ENCODE measurements around the gene UAP1L1. TPM values are rescaled to one million over a fixed set of nuclear protein-coding genes. Genes with fewer than 3 reads are reported as not detected.
A peak's percentile ranks its signal among the peaks of the same experiment; 100 is the strongest.

Gene UAP1L1
- total RNA-seq, 1 donor from 2014 or later, result 15.4 TPM

DNA sequence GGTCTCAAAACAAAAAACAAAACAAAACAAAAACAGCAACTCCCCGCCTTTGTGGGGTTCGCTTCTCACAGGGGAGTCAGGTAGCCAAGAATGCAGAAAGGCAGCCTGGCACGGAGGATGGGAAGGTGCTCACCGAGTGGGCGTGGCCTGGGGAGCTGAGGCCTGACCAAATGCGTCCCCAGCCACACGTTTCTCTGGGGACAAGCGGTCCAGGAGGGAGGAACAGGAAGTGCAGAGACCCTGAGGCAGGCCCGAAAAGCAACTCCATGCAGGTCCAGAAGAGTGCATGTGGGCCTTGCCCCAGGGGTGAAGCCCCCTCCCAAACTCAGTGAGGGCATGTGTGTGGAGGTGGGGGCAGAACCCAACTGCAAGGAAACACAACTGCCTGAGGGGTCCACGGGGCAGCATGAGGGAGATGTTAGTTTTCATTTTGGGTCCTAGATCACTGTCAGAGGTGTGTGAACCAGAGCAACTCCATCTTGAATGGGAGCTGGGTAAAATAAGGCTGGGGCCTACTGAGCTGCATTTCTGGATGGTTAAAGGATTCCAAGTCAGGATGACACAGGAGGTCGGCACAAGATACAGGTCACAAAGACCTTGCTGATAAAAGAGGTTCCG is 2.6 kb upstream of the UAP1L1 start:
- DNase-seq (ENCODE audit: low read depth, low spot score), result no peak

- no peak for DNase-seq (ENCODE audit: low read depth, low spot score)
Observed at GRCh38 chr9:137075275-137075775, 2.0 kb upstream of the UAP1L1 start.

DNA sequence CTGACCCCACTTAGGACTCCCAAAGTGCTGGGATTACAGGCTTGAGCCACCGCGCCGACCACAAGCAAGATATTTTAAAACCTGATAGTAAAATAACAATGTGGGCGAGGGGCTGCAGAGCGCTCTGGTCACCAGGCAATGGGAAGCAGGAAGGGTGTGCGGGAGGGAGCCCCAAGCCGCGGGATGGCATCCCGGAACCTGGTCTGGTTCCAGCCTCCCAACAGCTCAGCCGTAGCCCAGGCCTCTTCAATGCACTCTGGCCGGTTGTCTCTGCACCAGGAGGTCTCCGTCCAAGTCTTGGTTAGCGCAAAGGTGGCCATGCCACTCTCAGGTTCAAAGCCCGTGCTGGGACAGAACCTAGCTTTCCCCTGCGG is 694 bp upstream of the UAP1L1 start:
- no peak for DNase-seq (ENCODE audit: low read depth, low spot score)

DNA sequence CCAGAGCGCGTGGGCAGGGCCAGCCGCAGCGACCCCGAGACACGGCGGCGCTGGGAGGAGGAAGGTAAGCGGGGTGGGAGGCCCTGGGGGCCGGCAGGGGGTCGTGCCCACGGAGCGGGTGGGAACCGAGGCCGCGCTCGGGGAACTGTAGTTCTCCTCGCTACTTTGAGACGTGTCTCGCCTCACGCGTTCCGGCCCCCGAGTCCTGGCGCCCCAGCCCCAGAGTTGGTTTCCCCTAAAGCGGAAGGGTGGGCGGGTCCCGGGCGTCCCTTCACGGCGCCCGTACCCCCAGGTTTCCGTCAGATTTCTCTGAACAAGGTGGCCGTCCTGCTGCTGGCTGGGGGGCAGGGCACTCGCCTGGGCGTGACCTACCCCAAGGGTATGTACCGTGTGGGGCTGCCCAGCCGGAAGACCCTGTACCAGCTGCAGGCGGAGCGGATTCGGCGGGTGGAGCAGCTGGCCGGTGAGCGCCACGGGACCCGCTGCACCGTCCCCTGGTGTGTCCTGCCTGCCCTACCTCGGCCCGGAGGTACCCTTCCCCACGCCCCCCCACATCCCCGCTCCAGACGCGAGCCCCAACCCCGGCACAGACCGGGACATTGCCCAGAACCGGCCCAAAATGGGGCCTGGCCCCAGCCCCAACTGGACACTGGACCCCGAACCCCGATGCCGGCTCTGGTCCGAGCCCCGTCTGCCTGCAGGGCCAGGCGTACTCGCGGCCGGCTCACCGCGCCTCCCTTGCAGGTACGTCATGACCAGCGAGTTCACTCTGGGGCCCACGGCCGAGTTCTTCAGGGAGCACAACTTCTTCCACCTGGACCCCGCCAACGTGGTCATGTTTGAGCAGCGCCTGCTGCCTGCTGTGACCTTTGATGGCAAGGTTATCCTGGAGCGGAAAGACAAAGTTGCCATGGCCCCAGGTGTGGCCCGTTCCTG is 709 bp downstream of the UAP1L1 start:
- DNase-seq (ENCODE audit: low read depth, low spot score), result no peak

DNA sequence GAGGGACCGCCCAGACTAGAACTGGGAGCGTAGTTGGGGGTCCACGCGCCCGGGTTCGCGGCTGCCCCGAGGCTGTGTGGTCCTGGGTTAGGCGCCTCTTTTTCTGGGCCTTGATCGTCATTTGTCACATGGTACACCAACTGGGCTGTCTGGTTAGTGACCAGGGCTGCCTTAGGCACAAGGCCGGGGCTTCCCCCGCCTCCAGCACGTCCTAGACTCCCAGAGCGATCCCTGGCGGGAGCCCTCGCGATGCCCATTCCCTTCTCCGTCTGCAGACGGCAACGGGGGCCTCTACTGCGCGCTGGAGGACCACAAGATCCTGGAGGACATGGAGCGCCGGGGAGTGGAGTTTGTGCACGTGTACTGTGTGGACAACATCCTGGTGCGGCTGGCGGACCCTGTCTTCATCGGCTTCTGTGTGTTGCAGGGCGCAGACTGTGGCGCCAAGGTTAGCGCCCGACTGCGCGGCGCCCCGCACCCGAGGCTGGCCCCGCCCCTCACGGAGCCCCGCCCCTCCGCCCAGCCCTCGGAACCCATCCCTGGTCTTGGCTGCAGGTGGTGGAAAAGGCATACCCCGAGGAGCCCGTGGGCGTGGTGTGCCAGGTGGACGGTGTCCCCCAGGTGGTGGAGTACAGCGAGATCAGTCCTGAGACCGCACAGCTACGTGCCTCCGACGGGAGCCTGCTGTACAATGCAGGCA is 1.5 kb downstream of the UAP1L1 start:
- DNase-seq (ENCODE audit: low read depth, low spot score), result no peak

- no peak for DNase-seq (ENCODE audit: low read depth, low spot score)
Observed at GRCh38 chr9:137079401-137079787, 2.1 kb downstream of the UAP1L1 start.

DNA sequence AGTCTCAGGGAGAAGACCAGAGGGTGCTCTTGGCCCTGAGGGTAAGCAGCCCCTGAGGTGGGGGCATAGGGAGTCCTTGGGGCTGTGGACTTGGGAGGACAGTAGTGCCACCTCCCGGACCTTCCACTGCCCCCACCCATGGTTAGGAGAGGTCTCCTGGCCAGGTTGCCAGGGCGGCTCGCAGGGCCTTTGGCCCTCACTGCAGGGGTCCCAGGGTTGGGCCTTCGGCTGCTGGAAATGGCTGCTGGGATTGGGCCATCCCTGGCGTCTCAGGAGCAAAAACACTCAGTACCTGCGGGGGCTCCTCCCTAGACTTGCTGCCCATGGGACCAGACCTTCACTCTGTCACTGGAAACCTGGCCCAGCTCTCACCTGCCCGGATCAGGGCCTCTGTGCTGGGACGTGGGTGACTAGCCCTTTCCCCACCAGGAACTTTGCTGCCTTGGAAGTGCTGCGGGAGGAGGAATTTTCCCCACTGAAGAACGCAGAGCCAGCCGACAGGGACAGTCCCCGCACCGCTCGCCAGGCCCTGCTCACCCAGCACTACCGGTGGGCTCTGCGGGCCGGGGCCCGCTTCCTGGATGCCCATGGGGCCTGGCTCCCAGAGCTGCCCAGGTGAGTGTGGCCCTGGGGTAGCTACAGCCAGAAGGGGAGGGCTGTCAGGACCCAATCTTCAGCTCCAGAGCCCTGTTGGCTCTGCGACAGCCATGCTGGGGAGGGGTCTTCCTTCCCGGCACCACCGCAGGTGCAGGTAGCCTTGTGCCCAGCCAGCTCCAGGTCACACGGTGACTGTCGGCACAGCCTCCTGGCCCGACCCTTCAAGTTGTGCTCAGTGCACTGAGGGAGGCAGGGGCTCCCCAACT is 3.2 kb downstream of the UAP1L1 start:
- DNase-seq (ENCODE audit: low read depth, low spot score), result no peak

DNA sequence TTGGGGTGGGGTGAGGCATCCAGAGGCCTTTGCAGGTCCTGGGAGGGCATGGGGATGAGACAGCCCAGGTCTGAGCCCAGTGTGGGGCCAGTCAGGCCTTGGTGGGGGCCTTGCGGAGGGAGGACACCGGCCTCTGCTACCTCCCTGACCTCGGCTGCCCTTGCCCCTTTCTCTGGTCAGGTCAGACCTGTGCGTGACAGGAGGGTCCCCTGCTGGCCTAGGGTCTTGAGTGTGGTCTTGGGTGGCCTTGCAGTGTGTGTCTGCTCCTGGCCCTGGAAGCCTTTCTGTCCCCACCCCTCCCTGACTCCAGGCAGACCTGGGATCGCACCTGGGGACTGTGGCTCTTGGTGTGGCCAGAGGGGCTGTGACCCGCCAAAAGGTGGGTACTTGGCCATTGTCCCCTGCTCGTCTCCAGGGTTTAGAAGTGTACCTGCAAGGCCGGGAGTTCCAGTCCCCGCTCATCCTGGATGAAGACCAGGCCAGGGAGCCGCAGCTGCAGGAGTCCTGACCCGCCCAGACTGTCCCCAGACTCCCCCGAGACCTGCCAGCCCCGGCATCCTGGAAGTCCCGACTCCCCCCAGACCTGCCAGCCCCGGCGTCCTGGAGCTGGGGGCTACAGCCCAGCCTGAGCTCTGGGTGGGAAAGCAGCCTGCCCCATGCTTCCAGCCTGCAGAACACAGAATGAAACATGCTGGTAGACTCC is 5.1 kb downstream of the UAP1L1 start:
- no peak for DNase-seq (ENCODE audit: low read depth, low spot score)

GRCh38 chr9:137082925-137083290 is 5.6 kb downstream of the UAP1L1 start:
- DNase-seq (ENCODE audit: low read depth, low spot score), result no peak

GRCh38 chr9:137083394-137084004 is 6.2 kb downstream of the UAP1L1 start:
- DNase-seq (ENCODE audit: low read depth, low spot score), result peak; percentile 57

- DNase-seq (ENCODE audit: low read depth, low spot score), result no peak
Observed at GRCh38 chr9:137084526-137084925, 7.2 kb downstream of the UAP1L1 start.

GRCh38 chr9:137085920-137086530 is 8.7 kb downstream of the UAP1L1 start:
- no peak for DNase-seq (ENCODE audit: low read depth, low spot score)

DNA sequence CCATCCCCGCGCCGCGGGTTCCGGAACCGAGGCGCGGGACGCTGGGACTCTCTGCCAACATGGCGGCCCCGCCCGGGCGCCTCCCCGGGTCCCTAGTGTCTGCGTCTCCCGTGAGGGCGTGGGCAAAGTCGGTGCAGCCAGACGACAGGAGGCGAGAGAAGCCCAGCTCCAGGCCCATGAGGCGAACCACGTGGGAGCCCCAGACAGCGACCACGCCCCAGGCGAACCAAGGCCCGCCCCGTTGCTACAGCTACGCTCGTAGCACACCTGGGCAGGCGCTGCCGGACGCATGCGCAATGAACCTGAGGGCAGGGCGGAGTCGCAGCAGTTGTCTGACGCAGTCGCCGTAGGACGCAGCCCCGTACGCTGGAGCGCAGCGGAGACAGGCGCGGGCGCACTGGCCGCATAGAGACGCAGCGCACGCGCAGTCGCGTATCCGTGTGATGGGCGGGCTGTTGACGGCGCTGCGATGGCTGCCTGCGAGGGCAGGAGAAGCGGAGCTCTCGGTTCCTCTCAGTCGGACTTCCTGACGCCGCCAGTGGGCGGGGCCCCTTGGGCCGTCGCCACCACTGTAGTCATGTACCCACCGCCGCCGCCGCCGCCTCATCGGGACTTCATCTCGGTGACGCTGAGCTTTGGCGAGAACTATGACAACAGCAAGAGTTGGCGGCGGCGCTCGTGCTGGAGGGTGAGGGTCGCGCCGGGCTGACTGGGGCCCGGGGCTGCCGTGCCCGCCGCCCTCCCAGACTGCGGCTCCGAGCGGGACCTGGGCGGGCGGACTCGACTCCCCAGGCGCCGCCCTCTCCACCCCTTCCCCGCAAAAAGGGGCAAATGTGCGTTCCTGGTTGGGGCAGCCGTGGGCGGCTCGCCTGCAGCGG is 9.5 kb downstream of the UAP1L1 start, which contains the start of gene MAN1B1:
MAN1B1 (plus strand) TSS at position 455 of the 878 bp plus-strand sequence; CDS start at position 470, 15 bp downstream.
- peak; percentile 94 for DNase-seq (ENCODE audit: low read depth, low spot score)

GRCh38 chr9:137087409-137087925 is 10.2 kb downstream of the UAP1L1 start:
- DNase-seq (ENCODE audit: low read depth, low spot score), result no peak

DNA sequence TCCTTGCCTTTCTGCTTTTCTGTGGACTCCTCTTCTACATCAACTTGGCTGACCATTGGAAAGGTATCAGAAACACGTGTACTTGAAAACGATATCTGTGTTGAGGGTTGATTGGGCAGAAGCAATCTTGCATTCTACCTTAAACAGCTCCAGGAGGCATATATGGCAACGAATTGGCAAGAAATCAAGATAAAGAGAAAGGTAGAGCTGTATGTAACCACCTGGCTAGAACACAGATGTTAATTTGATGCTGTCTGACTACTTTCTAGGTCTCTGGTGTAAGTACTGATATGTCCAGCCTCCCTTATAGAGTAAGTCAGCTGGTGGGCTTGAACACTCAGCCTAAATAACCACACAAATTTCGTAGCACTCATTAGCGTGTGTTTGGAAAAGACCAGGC is 10.8 kb downstream of the UAP1L1 start:
- DNase-seq (ENCODE audit: low read depth, low spot score), result no peak

DNA sequence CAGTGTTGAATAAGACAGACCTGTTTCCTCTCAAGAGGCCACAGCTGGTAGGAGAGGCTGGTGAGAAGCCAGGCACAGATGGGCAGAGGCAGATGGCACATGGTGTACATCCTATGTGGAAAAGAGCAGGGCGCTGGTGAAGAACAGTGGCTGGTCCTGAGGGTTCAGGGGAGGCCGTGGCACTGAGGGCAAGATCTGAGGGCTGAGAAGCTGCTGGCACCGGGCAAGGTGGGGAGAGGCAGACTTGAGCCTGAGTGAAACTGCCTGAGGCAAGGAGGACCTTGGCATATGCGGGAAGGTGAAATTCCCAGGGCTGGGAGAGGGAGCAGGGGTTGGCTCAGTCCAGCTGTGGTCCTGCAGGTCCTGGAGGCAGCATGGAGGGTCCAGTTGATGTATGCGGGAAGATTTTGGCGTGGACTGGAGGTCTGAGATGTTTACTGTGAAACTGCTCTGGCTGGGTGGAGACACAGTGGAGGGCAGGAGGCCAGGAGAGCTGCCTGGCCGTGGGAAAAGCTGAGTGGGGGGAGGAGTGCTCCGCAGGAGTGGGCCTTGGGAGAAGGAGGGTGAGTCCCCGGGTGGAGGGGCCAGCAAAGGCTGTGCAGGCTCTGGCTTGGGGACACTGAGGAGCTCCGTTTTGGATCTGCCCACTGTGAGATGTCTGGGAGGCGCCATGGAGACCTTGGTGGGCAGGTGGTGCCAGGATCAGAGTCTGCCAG is 12.1 kb downstream of the UAP1L1 start:
- DNase-seq (ENCODE audit: low read depth, low spot score), result no peak

GRCh38 chr9:137095664-137096517 is 18.6 kb downstream of the UAP1L1 start:
- DNase-seq (ENCODE audit: low read depth, low spot score), result no peak

Data from pulmonary artery endothelial cell (primary cell).